HEK293T (cell line): ENCODE results near the gene RASD2.

Source experiments
- ARNT ChIP-seq: fragments of 450-650 bp; IDR thresholded peaks from 2 replicates; pipeline ENCODE4 v1.6.1; 2017; ENCODE audit warnings: mild to moderate bottlenecking
- FOXA1 ChIP-seq: fragments of 450-650 bp; IDR thresholded peaks from 2 replicates; pipeline ENCODE4 v1.6.1; 2016; ENCODE audit warnings: mild to moderate bottlenecking
- NFRKB ChIP-seq: fragments of 450-650 bp; IDR thresholded peaks from 2 replicates; pipeline ENCODE4 v1.6.1; 2016; ENCODE audit warnings: mild to moderate bottlenecking, moderate library complexity
- SUZ12 ChIP-seq: fragments of 450-650 bp; IDR thresholded peaks from 2 replicates; pipeline ENCODE4 v1.6.1; 2016; ENCODE audit warnings: mild to moderate bottlenecking
- TARDBP ChIP-seq: fragments of 450-650 bp; IDR thresholded peaks from 2 replicates; pipeline ENCODE4 v1.6.1; 2016

- TF ChIP-seq TARDBP (no peak), FOXA1 (no peak), SUZ12 (no peak), ARNT (no peak), NFRKB (no peak)
Observed at GRCh38 chr22:35561796-35562526, 21.3 kb downstream of the RASD2 start.
